ENCODE results near the gene CUTC.

CUTC gene

DNA sequence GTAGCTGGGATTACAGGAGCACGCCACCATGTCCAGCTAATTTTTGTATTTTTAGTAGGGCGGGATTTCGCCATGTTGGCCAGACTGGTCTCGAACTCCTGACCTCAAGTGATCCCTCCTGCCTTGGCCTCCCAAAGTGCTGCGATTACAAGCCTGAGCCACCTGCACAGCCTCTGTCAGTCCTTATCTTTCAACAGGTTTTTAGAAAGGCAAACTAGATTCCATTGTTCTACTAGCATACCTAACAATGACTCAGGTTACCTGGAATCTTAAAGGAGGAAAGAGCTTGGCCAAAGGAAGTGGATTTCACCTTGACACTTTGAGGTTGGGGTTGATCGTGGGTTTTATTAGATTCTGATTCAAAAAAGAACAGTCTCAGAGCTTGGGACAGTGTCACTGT lies 53.6 kb downstream of the CUTC start:
- Histone ChIP-seq H3K4me1 (ENCODE audit: control insufficient read depth, insufficient read depth, low read length) (peaks cover 56% of the 10 kb centered on the region), H3K36me3 (ENCODE audit: insufficient read depth, low read length) (no peaks in the 10 kb centered on the region), H3K27me3 (ENCODE audit: control insufficient read depth, insufficient read depth, low read length) (no peaks in the 10 kb centered on the region), H3K9me3 (replicated peaks; ENCODE audit: low read length) (no peaks in the 10 kb centered on the region), H3K4me2 (ENCODE audit: low read length) (no peak overlapping the region), H3K4me3 (ENCODE audit: low read length) (no peak overlapping the region), H3K9ac (ENCODE audit: low read depth, low read length) (no peak overlapping the region)

DNA sequence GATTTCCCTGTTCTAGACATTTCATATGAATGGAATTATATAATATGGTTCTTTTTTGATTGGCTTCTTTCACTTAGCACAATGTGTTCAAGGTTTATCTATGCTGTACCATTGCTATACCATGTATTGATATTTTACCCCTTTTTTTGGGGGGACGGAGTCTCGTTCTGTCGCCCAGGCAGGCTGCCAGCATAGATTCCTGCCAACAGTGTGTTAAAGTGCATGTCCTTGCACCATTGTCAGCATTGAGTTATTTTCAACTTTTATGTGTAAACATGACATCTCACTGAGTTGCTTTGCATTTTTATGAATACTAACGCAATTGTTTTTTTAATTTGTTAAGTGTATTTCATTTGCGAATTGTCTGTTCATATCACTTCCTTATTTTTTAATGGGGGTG lies 55.3 kb downstream of the CUTC start:
- no peak overlapping the region for H3K4me3 ChIP-seq (ENCODE audit: low read length)
- no peak overlapping the region for H3K9ac ChIP-seq (ENCODE audit: low read depth, low read length)
- no peak overlapping the region for H3K4me2 ChIP-seq (ENCODE audit: low read length)
- H3K9me3 ChIP-seq (replicated peaks; ENCODE audit: low read length): no peaks in the 10 kb centered on the region
- no peaks in the 10 kb centered on the region for H3K27me3 ChIP-seq (ENCODE audit: control insufficient read depth, insufficient read depth, low read length)
- peaks cover 44% of the 10 kb centered on the region for H3K4me1 ChIP-seq (ENCODE audit: control insufficient read depth, insufficient read depth, low read length)
- H3K36me3 ChIP-seq (ENCODE audit: insufficient read depth, low read length): no peaks in the 10 kb centered on the region

DNA sequence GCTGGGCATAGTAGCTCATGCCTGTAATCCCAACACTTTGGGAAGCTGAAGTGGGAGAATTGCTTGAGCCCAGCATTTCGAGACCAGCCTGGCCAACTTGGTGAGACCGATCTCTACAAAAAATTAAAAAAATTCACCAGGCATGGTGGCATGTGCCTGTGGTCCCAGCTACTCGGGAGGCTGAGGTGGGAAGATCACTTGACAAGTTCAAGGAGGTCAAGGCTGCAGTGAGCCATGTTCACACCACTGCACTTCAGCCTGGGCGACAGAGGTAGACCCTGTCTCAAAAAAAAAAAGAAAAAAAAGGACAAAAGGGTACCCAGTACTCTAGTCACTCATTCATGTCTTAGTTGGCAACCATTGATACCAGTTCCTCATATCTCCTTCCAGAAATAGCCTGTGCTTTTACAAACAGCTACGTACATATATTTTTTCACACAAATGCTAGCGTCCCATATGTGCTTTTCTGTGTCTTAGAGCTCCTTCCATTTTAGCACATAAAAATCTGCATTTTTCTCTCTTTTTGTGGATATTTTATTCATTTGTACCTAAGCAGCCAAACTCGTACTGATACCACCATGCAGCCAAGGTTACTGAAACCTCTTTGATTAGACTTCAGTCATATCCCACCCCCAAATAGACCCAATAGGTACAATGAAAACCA lies 55.9 kb downstream of the CUTC start:
- Histone ChIP-seq H3K36me3 (ENCODE audit: insufficient read depth, low read length) (no peaks in the 10 kb centered on the region), H3K9me3 (replicated peaks; ENCODE audit: low read length) (no peaks in the 10 kb centered on the region), H3K9ac (ENCODE audit: low read depth, low read length) (peak overlapping the region; percentile 5), H3K4me3 (ENCODE audit: low read length) (no peak overlapping the region), H3K27me3 (ENCODE audit: control insufficient read depth, insufficient read depth, low read length) (no peaks in the 10 kb centered on the region), H3K4me2 (ENCODE audit: low read length) (peak overlapping the region; percentile 48), H3K4me1 (ENCODE audit: control insufficient read depth, insufficient read depth, low read length) (peaks cover 41% of the 10 kb centered on the region)

DNA sequence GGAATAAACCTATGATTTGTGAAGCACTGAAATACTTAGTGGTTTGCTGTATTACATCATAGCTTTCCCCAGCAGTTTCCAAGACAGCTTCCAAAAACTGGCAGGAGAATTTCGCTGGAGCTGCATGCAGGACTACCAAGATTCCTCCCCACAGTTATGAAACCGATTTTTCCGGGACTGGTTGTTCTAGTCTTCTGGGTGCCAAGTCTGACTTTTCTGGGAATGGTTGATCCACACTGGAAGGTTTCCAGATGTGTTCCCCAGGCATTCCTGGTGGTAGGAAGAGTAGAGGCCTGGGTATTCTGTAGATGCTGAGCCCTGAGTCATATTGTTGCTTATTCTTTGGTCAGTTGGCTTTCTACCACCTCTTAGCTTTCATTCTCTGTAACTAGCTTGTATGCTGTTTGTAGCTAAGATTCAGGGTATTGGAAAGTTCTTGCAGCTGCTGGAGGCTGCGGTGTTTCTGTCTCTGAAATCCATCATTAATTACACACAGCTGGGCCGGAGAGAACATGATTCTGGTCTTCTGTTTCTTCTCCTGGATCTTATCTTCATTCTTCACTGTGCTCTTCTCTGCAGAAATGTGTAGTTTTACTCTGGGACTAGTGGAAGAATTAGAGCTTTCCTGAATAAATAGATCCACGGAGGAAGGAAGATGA lies 56.7 kb downstream of the CUTC start:
- Histone ChIP-seq H3K4me2 (ENCODE audit: low read length) (peak overlapping the region; percentile 48), H3K4me1 (ENCODE audit: control insufficient read depth, insufficient read depth, low read length) (peaks cover 36% of the 10 kb centered on the region), H3K27me3 (ENCODE audit: control insufficient read depth, insufficient read depth, low read length) (no peaks in the 10 kb centered on the region), H3K4me3 (ENCODE audit: low read length) (no peak overlapping the region), H3K9me3 (replicated peaks; ENCODE audit: low read length) (no peaks in the 10 kb centered on the region), H3K9ac (ENCODE audit: low read depth, low read length) (no peak overlapping the region), H3K36me3 (ENCODE audit: insufficient read depth, low read length) (no peaks in the 10 kb centered on the region)

DNA sequence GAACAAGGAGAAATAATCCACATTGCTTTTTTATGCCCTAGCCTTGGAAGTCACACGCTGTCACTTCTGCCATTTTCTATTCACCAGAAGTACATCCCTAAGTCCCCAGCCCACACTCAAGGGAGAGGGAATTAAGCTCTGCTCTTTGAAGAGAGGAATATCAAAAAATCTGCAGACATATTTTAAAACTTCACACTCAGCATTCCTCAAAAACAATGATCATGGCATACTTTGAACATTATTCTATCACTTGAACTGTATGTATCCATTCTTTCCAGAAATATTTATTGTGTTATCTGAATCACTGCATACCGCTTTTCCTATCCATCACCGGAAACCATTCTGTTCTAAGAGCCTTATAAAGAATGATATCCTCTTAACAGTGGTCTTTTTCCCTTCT lies 59.8 kb downstream of the CUTC start:
- Histone ChIP-seq H3K27me3 (ENCODE audit: control insufficient read depth, insufficient read depth, low read length) (no peaks in the 10 kb centered on the region), H3K9me3 (replicated peaks; ENCODE audit: low read length) (no peaks in the 10 kb centered on the region), H3K4me3 (ENCODE audit: low read length) (no peak overlapping the region), H3K4me1 (ENCODE audit: control insufficient read depth, insufficient read depth, low read length) (peaks cover 15% of the 10 kb centered on the region), H3K4me2 (ENCODE audit: low read length) (no peak overlapping the region), H3K9ac (ENCODE audit: low read depth, low read length) (no peak overlapping the region), H3K36me3 (ENCODE audit: insufficient read depth, low read length) (no peaks in the 10 kb centered on the region)

DNA sequence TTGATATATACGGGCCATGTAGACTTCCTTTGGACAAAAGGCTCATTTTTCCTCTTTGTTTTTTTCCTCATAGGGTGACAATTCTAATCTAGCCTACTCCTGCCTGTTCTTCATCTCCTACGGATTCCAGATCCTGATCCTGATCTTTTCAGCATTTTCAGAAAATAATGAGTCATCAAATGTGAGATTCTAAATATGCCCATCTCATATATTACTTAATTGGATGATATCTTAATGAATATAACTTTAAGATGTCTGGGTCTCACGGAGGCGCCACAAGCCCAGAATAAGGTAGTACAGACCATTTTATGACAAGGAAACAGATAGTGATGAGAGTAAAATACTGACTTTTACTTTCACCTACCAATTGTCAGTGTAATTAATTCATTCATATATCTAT lies 61.8 kb downstream of the CUTC start:
- H3K9me3 ChIP-seq (replicated peaks; ENCODE audit: low read length): no peaks in the 10 kb centered on the region

DNA sequence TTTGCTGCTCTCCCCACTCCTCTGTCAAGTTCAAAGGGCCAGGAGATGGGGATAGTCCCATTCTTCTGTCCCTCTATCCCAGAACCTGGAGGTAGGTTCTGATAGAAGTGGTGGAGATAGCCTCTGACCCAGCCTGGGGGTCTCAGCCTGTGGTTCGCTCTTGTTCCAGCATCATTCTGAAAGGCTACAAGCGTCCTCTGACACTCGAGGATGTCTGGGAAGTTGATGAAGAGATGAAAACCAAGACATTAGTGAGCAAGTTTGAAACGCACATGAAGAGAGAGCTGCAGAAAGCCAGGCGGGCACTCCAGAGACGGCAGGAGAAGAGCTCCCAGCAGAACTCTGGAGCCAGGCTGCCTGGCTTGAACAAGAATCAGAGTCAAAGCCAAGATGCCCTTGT lies 64.9 kb downstream of the CUTC start:
- no peaks in the 10 kb centered on the region for H3K27me3 ChIP-seq (ENCODE audit: control insufficient read depth, insufficient read depth, low read length)
- no peaks in the 10 kb centered on the region for H3K4me1 ChIP-seq (ENCODE audit: control insufficient read depth, insufficient read depth, low read length)
- no peaks in the 10 kb centered on the region for H3K36me3 ChIP-seq (ENCODE audit: insufficient read depth, low read length)
- H3K9ac ChIP-seq (ENCODE audit: low read depth, low read length): no peak overlapping the region
- H3K4me3 ChIP-seq (ENCODE audit: low read length): no peak overlapping the region
- no peaks in the 10 kb centered on the region for H3K9me3 ChIP-seq (replicated peaks; ENCODE audit: low read length)
- no peak overlapping the region for H3K4me2 ChIP-seq (ENCODE audit: low read length)

More for the DNA sequence above, 61.8 kb downstream of the CUTC start:
- Histone ChIP-seq H3K4me2 (ENCODE audit: low read length) (no peak overlapping the region), H3K9ac (ENCODE audit: low read depth, low read length) (no peak overlapping the region), H3K4me1 (ENCODE audit: control insufficient read depth, insufficient read depth, low read length) (peaks cover 5% of the 10 kb centered on the region), H3K36me3 (ENCODE audit: insufficient read depth, low read length) (no peaks in the 10 kb centered on the region), H3K27me3 (ENCODE audit: control insufficient read depth, insufficient read depth, low read length) (no peaks in the 10 kb centered on the region), H3K4me3 (ENCODE audit: low read length) (no peak overlapping the region)

DNA sequence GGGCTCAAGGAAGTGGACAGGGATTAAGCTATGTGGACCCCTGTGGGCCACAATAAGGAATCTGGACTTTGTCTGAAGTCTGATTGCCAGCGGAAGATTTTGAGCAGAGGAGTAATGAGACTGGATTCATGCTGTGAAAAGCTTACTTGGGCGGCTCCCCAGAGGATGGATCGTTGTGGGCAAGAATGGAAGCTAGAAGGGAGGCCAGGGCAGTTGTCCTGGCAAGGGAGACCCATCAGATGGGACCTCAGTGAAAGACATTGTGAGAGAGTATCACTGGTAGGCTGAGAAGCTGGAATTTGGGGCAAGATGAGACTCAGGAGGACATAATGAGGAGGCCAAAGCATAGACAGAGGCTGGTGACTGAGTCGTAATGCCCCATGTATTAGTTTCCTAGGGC lies 66.0 kb downstream of the CUTC start:
- Histone ChIP-seq H3K4me2 (ENCODE audit: low read length) (no peak overlapping the region), H3K36me3 (ENCODE audit: insufficient read depth, low read length) (no peaks in the 10 kb centered on the region), H3K27me3 (ENCODE audit: control insufficient read depth, insufficient read depth, low read length) (no peaks in the 10 kb centered on the region), H3K9me3 (replicated peaks; ENCODE audit: low read length) (no peaks in the 10 kb centered on the region), H3K4me3 (ENCODE audit: low read length) (no peak overlapping the region), H3K4me1 (ENCODE audit: control insufficient read depth, insufficient read depth, low read length) (no peaks in the 10 kb centered on the region), H3K9ac (ENCODE audit: low read depth, low read length) (no peak overlapping the region)

DNA sequence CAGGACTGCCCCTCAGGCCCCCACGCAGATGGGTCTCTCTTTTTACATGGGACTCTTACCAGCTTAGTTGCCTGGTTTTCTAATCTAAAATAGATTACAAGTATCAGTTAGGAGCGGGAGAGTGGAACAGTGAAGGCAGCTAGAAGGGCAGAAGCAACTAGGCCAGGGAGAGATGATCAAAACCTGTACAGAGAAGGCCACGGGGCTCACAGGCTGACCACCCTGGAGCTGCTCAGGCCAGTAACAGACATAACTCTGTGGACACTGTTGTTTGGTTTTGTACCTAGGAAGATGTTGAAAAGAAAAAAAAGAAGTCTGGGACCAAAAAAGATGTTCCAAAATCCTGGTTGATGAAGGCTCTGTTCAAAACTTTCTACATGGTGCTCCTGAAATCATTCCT lies 66.9 kb downstream of the CUTC start:
- Histone ChIP-seq H3K36me3 (ENCODE audit: insufficient read depth, low read length) (no peaks in the 10 kb centered on the region), H3K9me3 (replicated peaks; ENCODE audit: low read length) (no peaks in the 10 kb centered on the region), H3K9ac (ENCODE audit: low read depth, low read length) (no peak overlapping the region), H3K4me2 (ENCODE audit: low read length) (no peak overlapping the region), H3K27me3 (ENCODE audit: control insufficient read depth, insufficient read depth, low read length) (no peaks in the 10 kb centered on the region), H3K4me1 (ENCODE audit: control insufficient read depth, insufficient read depth, low read length) (no peaks in the 10 kb centered on the region), H3K4me3 (ENCODE audit: low read length) (no peak overlapping the region)

DNA sequence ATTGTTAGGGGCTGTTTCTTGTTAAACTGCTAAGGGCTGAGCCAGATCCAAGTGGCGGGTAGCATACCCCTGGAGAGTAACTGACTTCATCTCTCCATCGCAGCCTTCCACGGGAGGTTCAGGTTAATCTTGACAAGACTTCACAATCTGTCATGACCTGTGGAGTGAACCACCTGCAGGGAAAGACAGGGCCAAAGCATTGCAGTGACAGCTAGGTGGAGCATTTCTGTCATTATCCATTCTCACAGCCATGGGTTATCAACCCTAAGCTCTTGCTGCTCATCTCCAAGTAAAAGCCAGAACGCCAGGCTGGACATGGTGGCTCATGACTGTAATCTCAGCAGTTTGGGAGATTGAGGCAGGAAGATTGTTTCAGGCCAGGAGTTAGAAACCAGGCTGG lies 67.6 kb downstream of the CUTC start:
- Histone ChIP-seq H3K9ac (ENCODE audit: low read depth, low read length) (no peak overlapping the region), H3K4me3 (ENCODE audit: low read length) (no peak overlapping the region), H3K9me3 (replicated peaks; ENCODE audit: low read length) (no peaks in the 10 kb centered on the region), H3K27me3 (ENCODE audit: control insufficient read depth, insufficient read depth, low read length) (no peaks in the 10 kb centered on the region), H3K4me1 (ENCODE audit: control insufficient read depth, insufficient read depth, low read length) (no peaks in the 10 kb centered on the region), H3K4me2 (ENCODE audit: low read length) (no peak overlapping the region), H3K36me3 (ENCODE audit: insufficient read depth, low read length) (no peaks in the 10 kb centered on the region)

DNA sequence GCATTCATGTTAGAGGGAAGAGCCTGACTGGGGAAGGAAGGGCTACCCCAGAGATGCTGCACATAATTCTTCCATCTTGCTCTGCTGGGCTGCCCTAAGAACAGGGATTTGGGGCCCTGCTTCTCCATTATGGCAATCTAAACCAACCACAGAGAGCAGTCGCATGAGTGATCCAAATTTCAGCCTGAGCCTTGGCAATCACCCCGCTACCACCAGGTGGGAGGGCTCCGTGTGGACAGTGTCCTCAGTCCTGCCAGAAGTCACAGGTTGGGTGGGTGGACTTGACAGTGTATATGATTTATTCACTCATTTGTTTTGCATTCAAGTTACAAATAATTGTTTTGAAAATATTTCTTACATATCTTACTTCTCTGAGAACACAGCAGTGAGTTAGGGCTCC lies 72.4 kb downstream of the CUTC start:
- Histone ChIP-seq H3K4me2 (ENCODE audit: low read length) (no peak overlapping the region), H3K36me3 (ENCODE audit: insufficient read depth, low read length) (no peaks in the 10 kb centered on the region), H3K4me3 (ENCODE audit: low read length) (no peak overlapping the region), H3K27me3 (ENCODE audit: control insufficient read depth, insufficient read depth, low read length) (no peaks in the 10 kb centered on the region), H3K9me3 (replicated peaks; ENCODE audit: low read length) (no peaks in the 10 kb centered on the region), H3K4me1 (ENCODE audit: control insufficient read depth, insufficient read depth, low read length) (no peaks in the 10 kb centered on the region), H3K9ac (ENCODE audit: low read depth, low read length) (no peak overlapping the region)

DNA sequence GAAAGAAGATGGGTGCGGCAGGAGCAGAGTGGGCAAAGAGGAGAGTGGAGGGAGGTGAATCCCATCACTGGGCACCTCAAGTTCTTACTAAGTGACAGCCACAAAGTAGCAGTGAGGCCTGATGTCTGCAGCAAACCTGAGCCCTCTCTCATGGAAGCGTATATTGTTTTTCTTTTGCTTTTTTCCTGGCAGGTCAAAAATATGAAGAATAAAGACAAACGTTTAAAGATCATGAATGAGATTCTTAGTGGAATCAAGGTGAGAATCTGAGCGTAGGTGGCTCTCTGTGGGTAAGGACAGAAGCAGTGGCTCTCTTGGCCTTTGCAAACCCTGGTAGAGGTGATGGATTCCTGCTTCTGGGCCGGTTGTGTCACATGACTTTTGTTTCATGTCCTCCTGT lies 73.2 kb downstream of the CUTC start:
- Histone ChIP-seq H3K27me3 (ENCODE audit: control insufficient read depth, insufficient read depth, low read length) (no peaks in the 10 kb centered on the region), H3K4me3 (ENCODE audit: low read length) (no peak overlapping the region), H3K4me1 (ENCODE audit: control insufficient read depth, insufficient read depth, low read length) (no peaks in the 10 kb centered on the region), H3K9ac (ENCODE audit: low read depth, low read length) (no peak overlapping the region), H3K4me2 (ENCODE audit: low read length) (no peak overlapping the region), H3K36me3 (ENCODE audit: insufficient read depth, low read length) (no peaks in the 10 kb centered on the region), H3K9me3 (replicated peaks; ENCODE audit: low read length) (no peaks in the 10 kb centered on the region)
